K562 (cell line): ENCODE data around the gene COX19.

Source experiments
- ZNF224 ChIP-seq: sonication (generic); formaldehyde crosslinking; IDR thresholded peaks from 2 replicates; pipeline ENCODE4 v1.8.0; 2022; ENCODE audit warnings: mild to moderate bottlenecking, missing genetic modification reagents
- TF ChIP-seq, protein P1 (sequence below): sonication (generic); formaldehyde crosslinking; IDR thresholded peaks from 2 replicates; pipeline ENCODE4 v1.8.1; 2023; ENCODE audit warnings: mild to moderate bottlenecking, missing genetic modification reagents
- TF ChIP-seq, protein P2 (sequence below), 3 experiments: IDR thresholded peaks in 2 of 3; conservative IDR thresholded peaks in 1 of 3; 2 replicates each; pipeline ENCODE4 v1.5.1; 2011 to 2012; ENCODE audit warnings: low read length in 3 of 3, mild to moderate bottlenecking in 3 of 3, control low read depth in 2 of 3, improper control_type of control experiment in 1 of 3, inconsistent platforms in 1 of 3, low read depth in 1 of 3, mixed read lengths in 1 of 3, moderate library complexity in 1 of 3; ENCODE audit not compliant: insufficient read depth in 2 of 3
- TF ChIP-seq, protein P3 (sequence below): fragments of 250-450 bp; sonication (Bioruptor Pico); IDR thresholded peaks from 2 replicates; pipeline ENCODE4 v1.5.0; 2022; ENCODE audit warnings: mild to moderate bottlenecking
- TF ChIP-seq, protein P4 (sequence below): sonication (generic); formaldehyde crosslinking; IDR thresholded peaks from 2 replicates; pipeline ENCODE4 v1.8.0; 2022; ENCODE audit warnings: missing genetic modification reagents, mild to moderate bottlenecking, borderline replicate concordance
- TF ChIP-seq, protein P5 (sequence below): sonication (generic); formaldehyde crosslinking; IDR thresholded peaks from 2 replicates; pipeline ENCODE4 v1.8.1; 2022; ENCODE audit warnings: missing genetic modification reagents

DNA sequence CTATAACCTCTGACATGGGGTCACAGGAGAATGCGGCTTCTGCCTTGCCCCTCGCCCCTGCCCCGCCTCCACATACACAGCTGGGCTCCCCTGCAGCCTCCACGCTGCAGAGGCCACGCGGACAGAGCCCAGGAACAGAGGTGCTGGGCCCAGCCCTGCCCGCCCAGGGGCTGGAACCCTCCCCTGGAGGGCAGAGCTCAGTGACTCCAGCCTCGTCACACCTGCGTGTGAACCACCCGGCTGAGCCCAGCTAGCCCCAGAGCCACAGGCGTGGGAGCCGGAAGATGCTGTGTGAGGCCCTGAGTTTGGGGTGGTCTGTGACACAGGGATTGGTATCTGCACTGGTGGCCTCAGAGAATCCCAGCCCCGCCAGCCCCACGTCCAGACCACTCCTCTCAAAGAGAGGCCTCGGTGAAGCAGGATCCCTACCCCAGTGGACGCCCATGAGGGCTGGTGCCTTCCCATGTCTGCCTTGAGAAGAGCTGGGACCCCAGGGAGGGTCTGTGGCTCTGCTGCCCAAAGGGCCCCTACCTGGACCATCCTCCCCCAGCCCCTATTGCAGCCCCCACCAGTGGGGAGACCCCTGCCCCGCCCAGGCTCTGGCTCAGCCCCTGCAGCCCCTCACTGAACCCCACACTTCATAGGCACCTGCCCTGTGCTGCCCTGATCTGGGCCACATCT is 12.8 kb downstream of the COX19 start:
- TF ChIP-seq, protein P1, sequence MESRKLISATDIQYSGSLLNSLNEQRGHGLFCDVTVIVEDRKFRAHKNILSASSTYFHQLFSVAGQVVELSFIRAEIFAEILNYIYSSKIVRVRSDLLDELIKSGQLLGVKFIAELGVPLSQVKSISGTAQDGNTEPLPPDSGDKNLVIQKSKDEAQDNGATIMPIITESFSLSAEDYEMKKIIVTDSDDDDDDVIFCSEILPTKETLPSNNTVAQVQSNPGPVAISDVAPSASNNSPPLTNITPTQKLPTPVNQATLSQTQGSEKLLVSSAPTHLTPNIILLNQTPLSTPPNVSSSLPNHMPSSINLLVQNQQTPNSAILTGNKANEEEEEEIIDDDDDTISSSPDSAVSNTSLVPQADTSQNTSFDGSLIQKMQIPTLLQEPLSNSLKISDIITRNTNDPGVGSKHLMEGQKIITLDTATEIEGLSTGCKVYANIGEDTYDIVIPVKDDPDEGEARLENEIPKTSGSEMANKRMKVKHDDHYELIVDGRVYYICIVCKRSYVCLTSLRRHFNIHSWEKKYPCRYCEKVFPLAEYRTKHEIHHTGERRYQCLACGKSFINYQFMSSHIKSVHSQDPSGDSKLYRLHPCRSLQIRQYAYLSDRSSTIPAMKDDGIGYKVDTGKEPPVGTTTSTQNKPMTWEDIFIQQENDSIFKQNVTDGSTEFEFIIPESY (CRISPR knock-in tag) = no peak
- TF ChIP-seq, protein P2, sequence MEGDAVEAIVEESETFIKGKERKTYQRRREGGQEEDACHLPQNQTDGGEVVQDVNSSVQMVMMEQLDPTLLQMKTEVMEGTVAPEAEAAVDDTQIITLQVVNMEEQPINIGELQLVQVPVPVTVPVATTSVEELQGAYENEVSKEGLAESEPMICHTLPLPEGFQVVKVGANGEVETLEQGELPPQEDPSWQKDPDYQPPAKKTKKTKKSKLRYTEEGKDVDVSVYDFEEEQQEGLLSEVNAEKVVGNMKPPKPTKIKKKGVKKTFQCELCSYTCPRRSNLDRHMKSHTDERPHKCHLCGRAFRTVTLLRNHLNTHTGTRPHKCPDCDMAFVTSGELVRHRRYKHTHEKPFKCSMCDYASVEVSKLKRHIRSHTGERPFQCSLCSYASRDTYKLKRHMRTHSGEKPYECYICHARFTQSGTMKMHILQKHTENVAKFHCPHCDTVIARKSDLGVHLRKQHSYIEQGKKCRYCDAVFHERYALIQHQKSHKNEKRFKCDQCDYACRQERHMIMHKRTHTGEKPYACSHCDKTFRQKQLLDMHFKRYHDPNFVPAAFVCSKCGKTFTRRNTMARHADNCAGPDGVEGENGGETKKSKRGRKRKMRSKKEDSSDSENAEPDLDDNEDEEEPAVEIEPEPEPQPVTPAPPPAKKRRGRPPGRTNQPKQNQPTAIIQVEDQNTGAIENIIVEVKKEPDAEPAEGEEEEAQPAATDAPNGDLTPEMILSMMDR (IDR thresholded peaks at IDR 0.05 in 2 of 3, conservative IDR thresholded peaks at IDR 0.05 in 1 of 3; ENCODE audit: insufficient read depth in 2 of 3, low read depth in 1 of 3, low read length in 3 of 3) = no peak
- TF ChIP-seq, protein P3, sequence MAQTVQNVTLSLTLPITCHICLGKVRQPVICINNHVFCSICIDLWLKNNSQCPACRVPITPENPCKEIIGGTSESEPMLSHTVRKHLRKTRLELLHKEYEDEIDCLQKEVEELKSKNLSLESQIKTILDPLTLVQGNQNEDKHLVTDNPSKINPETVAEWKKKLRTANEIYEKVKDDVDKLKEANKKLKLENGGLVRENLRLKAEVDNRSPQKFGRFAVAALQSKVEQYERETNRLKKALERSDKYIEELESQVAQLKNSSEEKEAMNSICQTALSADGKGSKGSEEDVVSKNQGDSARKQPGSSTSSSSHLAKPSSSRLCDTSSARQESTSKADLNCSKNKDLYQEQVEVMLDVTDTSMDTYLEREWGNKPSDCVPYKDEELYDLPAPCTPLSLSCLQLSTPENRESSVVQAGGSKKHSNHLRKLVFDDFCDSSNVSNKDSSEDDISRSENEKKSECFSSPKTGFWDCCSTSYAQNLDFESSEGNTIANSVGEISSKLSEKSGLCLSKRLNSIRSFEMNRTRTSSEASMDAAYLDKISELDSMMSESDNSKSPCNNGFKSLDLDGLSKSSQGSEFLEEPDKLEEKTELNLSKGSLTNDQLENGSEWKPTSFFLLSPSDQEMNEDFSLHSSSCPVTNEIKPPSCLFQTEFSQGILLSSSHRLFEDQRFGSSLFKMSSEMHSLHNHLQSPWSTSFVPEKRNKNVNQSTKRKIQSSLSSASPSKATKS (CRISPR knock-in tag) = no peak
- no peak for TF ChIP-seq ZNF224 (CRISPR knock-in tag)
- TF ChIP-seq, protein P4, sequence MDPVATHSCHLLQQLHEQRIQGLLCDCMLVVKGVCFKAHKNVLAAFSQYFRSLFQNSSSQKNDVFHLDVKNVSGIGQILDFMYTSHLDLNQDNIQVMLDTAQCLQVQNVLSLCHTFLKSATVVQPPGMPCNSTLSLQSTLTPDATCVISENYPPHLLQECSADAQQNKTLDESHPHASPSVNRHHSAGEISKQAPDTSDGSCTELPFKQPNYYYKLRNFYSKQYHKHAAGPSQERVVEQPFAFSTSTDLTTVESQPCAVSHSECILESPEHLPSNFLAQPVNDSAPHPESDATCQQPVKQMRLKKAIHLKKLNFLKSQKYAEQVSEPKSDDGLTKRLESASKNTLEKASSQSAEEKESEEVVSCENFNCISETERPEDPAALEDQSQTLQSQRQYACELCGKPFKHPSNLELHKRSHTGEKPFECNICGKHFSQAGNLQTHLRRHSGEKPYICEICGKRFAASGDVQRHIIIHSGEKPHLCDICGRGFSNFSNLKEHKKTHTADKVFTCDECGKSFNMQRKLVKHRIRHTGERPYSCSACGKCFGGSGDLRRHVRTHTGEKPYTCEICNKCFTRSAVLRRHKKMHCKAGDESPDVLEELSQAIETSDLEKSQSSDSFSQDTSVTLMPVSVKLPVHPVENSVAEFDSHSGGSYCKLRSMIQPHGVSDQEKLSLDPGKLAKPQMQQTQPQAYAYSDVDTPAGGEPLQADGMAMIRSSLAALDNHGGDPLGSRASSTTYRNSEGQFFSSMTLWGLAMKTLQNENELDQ = no peak
- TF ChIP-seq, protein P5, sequence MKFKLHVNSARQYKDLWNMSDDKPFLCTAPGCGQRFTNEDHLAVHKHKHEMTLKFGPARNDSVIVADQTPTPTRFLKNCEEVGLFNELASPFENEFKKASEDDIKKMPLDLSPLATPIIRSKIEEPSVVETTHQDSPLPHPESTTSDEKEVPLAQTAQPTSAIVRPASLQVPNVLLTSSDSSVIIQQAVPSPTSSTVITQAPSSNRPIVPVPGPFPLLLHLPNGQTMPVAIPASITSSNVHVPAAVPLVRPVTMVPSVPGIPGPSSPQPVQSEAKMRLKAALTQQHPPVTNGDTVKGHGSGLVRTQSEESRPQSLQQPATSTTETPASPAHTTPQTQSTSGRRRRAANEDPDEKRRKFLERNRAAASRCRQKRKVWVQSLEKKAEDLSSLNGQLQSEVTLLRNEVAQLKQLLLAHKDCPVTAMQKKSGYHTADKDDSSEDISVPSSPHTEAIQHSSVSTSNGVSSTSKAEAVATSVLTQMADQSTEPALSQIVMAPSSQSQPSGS (CRISPR knock-in tag) = no peak
